ENCODE measurements around the gene ZNF236.

GRCh38 chr18:76788571-76789317 lies 33.6 kb upstream of the ZNF236 start:
- no peak for TF ChIP-seq CTCF (IDR thresholded peaks at IDR 0.05)
- no peak for TF ChIP-seq EZH2 (IDR thresholded peaks at IDR 0.05)

All from neural progenitor cell (in vitro differentiated cells).